ENCODE results near the gene AREL1. TPM values are rescaled to one million over a fixed set of nuclear protein-coding genes. Genes with fewer than 3 reads are reported as not detected.

The AREL1 gene
- total and polyA plus RNA-seq, 2 donors (not counting 3 experiments of a cell fraction or from before 2014, with no cell fraction given): 46.4 to 67.2 TPM

DNA sequence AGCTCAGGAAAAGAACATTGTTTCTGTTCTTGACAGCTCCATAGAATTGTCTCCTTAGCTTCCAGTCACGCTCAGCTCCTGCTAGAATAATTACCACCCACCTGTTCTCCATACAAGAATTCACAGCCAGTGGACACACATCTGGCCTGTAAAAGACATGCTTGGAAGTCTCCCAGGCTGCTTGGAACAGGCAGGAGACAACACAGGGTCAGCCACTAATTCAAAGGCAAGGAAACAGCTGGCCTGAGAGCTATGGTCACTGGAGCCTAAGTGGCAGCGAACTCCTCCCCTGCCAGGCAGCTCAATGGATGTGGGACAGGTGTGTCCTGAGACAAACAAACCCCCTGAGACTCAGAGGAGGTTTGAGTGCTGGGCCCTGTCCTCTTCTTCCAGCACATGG, 77.9 kb downstream of the AREL1 start:
- ChIA-PET CTCF (interaction anchor here (1.0 to 7.1 kb wide), 6 partner anchors 11 to 24 kb away, joined by 3 to 96 read pairs (median 6); partner anchors contain the start of gene LTBP2), POLR2A (interaction anchor here (1.2 kb wide), 3 partner anchors 14 to 19 kb away, joined by 3 to 6 read pairs (median 3); no protein-coding TSS in a partner anchor)
- intact Hi-C loops (cut with micrococcal nuclease): loop anchor here (1.0 to 2.0 kb wide), 2 partner anchors 15 to 24 kb away; no protein-coding TSS in a partner anchor
- no peaks in the 10 kb centered on the region for H3K79me2 ChIP-seq (ENCODE audit: control insufficient read depth, insufficient read depth, low read length)
- H2AFZ ChIP-seq (ENCODE audit: low read depth, low read length): no peak overlapping the region
- no peaks in the 10 kb centered on the region for H4K20me1 ChIP-seq (replicated peaks; ENCODE audit: control insufficient read depth, extremely low read depth, insufficient read depth, low read length)
- no peaks in the 10 kb centered on the region for H3K36me3 ChIP-seq (ENCODE audit: control insufficient read depth in 2 of 2, extremely low read depth in 1 of 2, insufficient read depth in 2 of 2, low read length in 2 of 2)
- H3K9me3 ChIP-seq (replicated peaks; ENCODE audit: control insufficient read depth, insufficient read depth, low read length): no peaks in the 10 kb centered on the region
- peaks cover 20% of the 10 kb centered on the region for H3K4me1 ChIP-seq (ENCODE audit: control insufficient read depth, extremely low read depth, insufficient read depth, low read length)
- H3K4me2 ChIP-seq (ENCODE audit: insufficient read depth, low read length): no peak overlapping the region
- no peaks in the 10 kb centered on the region for H3K9me1 ChIP-seq (replicated peaks; ENCODE audit: control insufficient read depth, extremely low read depth, insufficient read depth, low read length)
- dilution Hi-C loops (cut with MboI; ENCODE audit: extremely low pct_ligation_motif_present, low sequenced_read_pairs): no loop called here
- H3K9ac ChIP-seq (replicated peaks; ENCODE audit: extremely low read depth, insufficient read depth, low read length): no peak overlapping the region
- peak; percentile 63 for DNase-seq (ENCODE audit: low read depth, low spot score)
- TF ChIP-seq POLR2A (IDR thresholded peaks at IDR 0.05; ENCODE audit: low read depth, low read length) (no peak), EZH2 (IDR thresholded peaks at IDR 0.05; ENCODE audit: borderline replicate concordance, low read depth, low read length, severe bottlenecking) (no peak), GATA2 (IDR thresholded peaks at IDR 0.05; ENCODE audit: insufficient read depth, insufficient read length, low read depth, low read length) (no peak), MYC (IDR thresholded peaks at IDR 0.05; ENCODE audit: low read depth, low read length) (no peak), JUN (IDR thresholded peaks at IDR 0.05; ENCODE audit: borderline replicate concordance, insufficient read depth, insufficient read length, low read depth) (no peak), POLR2AphosphoS5 (IDR thresholded peaks at IDR 0.05; ENCODE audit: insufficient read depth, low read depth, low read length) (no peak), FOS (IDR thresholded peaks at IDR 0.05; ENCODE audit: borderline replicate concordance, insufficient read depth, low read length) (no peak)
- TF ChIP-seq, protein P1, sequence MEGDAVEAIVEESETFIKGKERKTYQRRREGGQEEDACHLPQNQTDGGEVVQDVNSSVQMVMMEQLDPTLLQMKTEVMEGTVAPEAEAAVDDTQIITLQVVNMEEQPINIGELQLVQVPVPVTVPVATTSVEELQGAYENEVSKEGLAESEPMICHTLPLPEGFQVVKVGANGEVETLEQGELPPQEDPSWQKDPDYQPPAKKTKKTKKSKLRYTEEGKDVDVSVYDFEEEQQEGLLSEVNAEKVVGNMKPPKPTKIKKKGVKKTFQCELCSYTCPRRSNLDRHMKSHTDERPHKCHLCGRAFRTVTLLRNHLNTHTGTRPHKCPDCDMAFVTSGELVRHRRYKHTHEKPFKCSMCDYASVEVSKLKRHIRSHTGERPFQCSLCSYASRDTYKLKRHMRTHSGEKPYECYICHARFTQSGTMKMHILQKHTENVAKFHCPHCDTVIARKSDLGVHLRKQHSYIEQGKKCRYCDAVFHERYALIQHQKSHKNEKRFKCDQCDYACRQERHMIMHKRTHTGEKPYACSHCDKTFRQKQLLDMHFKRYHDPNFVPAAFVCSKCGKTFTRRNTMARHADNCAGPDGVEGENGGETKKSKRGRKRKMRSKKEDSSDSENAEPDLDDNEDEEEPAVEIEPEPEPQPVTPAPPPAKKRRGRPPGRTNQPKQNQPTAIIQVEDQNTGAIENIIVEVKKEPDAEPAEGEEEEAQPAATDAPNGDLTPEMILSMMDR (IDR thresholded peaks at IDR 0.05; ENCODE audit: extremely low read depth in 1 of 2, insufficient read depth in 1 of 2, low read depth in 1 of 2, low read length in 2 of 2): no peak
- TF ChIP-seq, protein P2, sequence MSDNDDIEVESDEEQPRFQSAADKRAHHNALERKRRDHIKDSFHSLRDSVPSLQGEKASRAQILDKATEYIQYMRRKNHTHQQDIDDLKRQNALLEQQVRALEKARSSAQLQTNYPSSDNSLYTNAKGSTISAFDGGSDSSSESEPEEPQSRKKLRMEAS (IDR thresholded peaks at IDR 0.05; ENCODE audit: insufficient read depth, insufficient read length): no peak
- H3K4me3 ChIP-seq (replicated peaks in 1 of 3; ENCODE audit: insufficient read depth in 1 of 3, low read depth in 1 of 3, low read length in 3 of 3): no peak overlapping the region
- no peak for FAIRE-seq
- no peaks in the 10 kb centered on the region for H3K27me3 ChIP-seq (ENCODE audit: control insufficient read depth in 2 of 2, insufficient read depth in 2 of 2, low read length in 2 of 2)
- no peak overlapping the region for H3K27ac ChIP-seq (ENCODE audit: insufficient read depth, low read depth, low read length)
- BruUV-seq (replicated peaks): no TSS peak
